HCT116 (cell line): Measurements from ENCODE around the gene RAB27B.

Experiments used
- ATF3 ChIP-seq: IDR thresholded peaks from 2 replicates; pipeline ENCODE4 v1.6.1; 2012
- CTCF ChIP-seq, 3 experiments: fragments of 200-600 bp in 1 of 3; sonication (generic) in 1 of 3; IDR thresholded peaks in 2 of 3; conservative IDR thresholded peaks in 1 of 3; 2 replicates each; pipeline ENCODE4 v1.5.1; 2012 to 2017; ENCODE audit warnings: low read depth in 2 of 3, low read length in 2 of 3, antibody characterized with exemption in 1 of 3, borderline replicate concordance in 1 of 3, control low read depth in 1 of 3, mild to moderate bottlenecking in 1 of 3, mixed read lengths in 1 of 3, mixed run types in 1 of 3, moderate library complexity in 1 of 3; ENCODE audit not compliant: insufficient read depth in 1 of 3
- EZH2 ChIP-seq: fragments of 200-600 bp; sonication (generic); IDR thresholded peaks from 2 replicates; pipeline ENCODE4 v1.6.1; 2017; ENCODE audit warnings: antibody characterized with exemption, mixed run types
- EZH2phosphoT487 ChIP-seq: fragments of 200-600 bp; IDR thresholded peaks from 2 replicates; pipeline ENCODE4 v1.6.1; 2018; ENCODE audit warnings: antibody characterized with exemption, borderline replicate concordance
- JUND ChIP-seq: IDR thresholded peaks from 2 replicates; pipeline ENCODE4 v1.6.1; 2012
- POLR2A ChIP-seq: IDR thresholded peaks from 2 replicates; pipeline ENCODE4 v1.7.0; 2011; ENCODE audit warnings: borderline replicate concordance; ENCODE audit not compliant: insufficient read depth, insufficient read length; ENCODE audit errors: extremely low read depth
- POLR2AphosphoS5 ChIP-seq: IDR thresholded peaks from 2 replicates; pipeline ENCODE4 v1.6.1; 2011; ENCODE audit warnings: mild to moderate bottlenecking, low read depth, low read length, moderate library complexity
- RAD21 ChIP-seq: IDR thresholded peaks from 2 replicates; pipeline ENCODE4 v1.6.1; 2012; ENCODE audit warnings: low read depth, mild to moderate bottlenecking
- REST ChIP-seq: IDR thresholded peaks from 2 replicates; pipeline ENCODE4 v1.6.1; 2012; ENCODE audit warnings: low read depth
- SP1 ChIP-seq: IDR thresholded peaks from 2 replicates; pipeline ENCODE4 v1.6.1; 2012; ENCODE audit warnings: low read depth
- YY1 ChIP-seq: IDR thresholded peaks from 2 replicates; pipeline ENCODE4 v1.6.1; 2011; ENCODE audit warnings: low read length, low read depth, moderate library complexity, mild to moderate bottlenecking; ENCODE audit not compliant: insufficient replicate concordance; ENCODE audit errors: extremely low read depth
- ZBTB33 ChIP-seq: IDR thresholded peaks from 2 replicates; pipeline ENCODE4 v1.6.1; 2011; ENCODE audit warnings: mild to moderate bottlenecking, low read length, moderate library complexity; ENCODE audit not compliant: insufficient replicate concordance; ENCODE audit errors: extremely low read depth
- ZFX ChIP-seq: fragments of 450-650 bp; IDR thresholded peaks from 2 replicates; pipeline ENCODE4 v1.6.1; 2017
- TF ChIP-seq, protein P1 (sequence below): IDR thresholded peaks from 2 replicates; pipeline ENCODE4 v1.6.1; 2012

GRCh38 chr18:54877076-54877475, 48.8 kb downstream of the RAB27B start:
- TF ChIP-seq CTCF (IDR thresholded peaks at IDR 0.05 in 2 of 3, conservative IDR thresholded peaks at IDR 0.05 in 1 of 3; ENCODE audit: borderline replicate concordance in 1 of 3, insufficient read depth in 1 of 3, low read depth in 2 of 3, low read length in 2 of 3): no peak
- TF ChIP-seq EZH2: no peak
- TF ChIP-seq SP1: no peak
- no peak for TF ChIP-seq RAD21
- TF ChIP-seq POLR2A: no peak
- TF ChIP-seq POLR2AphosphoS5: no peak
- TF ChIP-seq, protein P1, sequence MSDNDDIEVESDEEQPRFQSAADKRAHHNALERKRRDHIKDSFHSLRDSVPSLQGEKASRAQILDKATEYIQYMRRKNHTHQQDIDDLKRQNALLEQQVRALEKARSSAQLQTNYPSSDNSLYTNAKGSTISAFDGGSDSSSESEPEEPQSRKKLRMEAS: no peak
- TF ChIP-seq ZBTB33: no peak
- no peak for TF ChIP-seq EZH2phosphoT487
- TF ChIP-seq ATF3: no peak
- TF ChIP-seq JUND: no peak
- TF ChIP-seq REST: no peak
- TF ChIP-seq ZFX: no peak
- no peak for TF ChIP-seq YY1
